Upper lobe of left lung (tissue), 4 donors: Measurements from ENCODE around the gene SLC41A3.

Experiments used
- EP300 ChIP-seq, 4 donors: sonication (generic); formaldehyde crosslinking; IDR thresholded peaks; one replicate each; pipeline ENCODE4 v1.5.1; 2017; ENCODE audit warnings: antibody characterized with exemption in 4 of 4, control low read depth in 2 of 4
- POLR2A ChIP-seq, 4 donors: fragments of 450-650 bp; IDR thresholded peaks; one replicate each; pipeline ENCODE4 v1.5.1; 2016 to 2017; ENCODE audit warnings: antibody characterized with exemption in 4 of 4, mild to moderate bottlenecking in 2 of 4
- TF ChIP-seq, protein P1 (sequence below), 6 experiments: fragments of 450-650 bp in 4 of 6; fragments of 200-600 bp in 2 of 6; sonication (generic) in 2 of 6; IDR thresholded peaks; one replicate each; pipeline ENCODE4 v1.5.1; 2016 to 2019; ENCODE audit warnings: antibody characterized with exemption in 6 of 6

DNA sequence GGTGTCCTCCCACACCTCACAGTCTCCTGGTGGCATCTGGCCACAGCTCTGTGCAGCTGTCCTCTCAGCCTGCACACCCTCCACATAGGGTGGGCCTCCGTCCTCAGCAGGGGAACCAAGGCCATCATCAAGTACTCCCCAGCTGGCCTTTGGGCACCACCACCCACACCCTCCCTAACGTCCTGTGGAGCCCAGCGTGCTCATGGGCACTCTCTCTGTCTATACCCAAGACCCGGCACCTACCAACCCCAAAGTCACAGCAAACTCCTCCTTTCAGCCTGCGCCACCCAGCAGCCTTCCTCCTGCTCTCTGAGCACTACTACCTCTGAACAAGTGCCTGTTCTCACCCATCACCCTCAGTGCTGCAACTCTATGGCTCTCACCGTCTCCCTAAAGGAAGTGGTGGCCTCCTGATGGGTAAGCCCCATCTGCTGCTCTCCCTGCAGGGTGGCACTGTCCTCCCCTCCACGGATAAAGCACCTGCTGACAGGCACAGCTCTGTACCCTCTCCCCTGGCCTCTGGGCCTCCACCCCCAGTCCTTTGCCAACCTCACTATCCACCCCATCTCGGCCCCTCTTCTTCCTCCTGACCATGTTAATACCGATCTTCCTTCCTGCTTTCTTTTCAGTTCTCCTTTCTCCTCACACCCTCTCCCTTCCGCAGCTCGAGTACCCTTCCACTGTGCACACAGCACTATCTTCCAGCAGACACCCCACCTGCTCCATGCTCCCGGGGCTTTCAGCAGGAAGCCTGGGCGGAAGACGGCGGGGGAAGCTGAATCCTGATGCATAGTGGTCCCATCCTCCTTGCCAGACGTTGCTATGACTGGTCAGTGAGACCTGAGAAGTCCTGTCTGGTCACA is 31.5 kb downstream of the SLC41A3 start:
- TF ChIP-seq EP300 (IDR thresholded peaks at IDR 0.05) (no peak), POLR2A (IDR thresholded peaks at IDR 0.05) (no peak)
- TF ChIP-seq, protein P1, sequence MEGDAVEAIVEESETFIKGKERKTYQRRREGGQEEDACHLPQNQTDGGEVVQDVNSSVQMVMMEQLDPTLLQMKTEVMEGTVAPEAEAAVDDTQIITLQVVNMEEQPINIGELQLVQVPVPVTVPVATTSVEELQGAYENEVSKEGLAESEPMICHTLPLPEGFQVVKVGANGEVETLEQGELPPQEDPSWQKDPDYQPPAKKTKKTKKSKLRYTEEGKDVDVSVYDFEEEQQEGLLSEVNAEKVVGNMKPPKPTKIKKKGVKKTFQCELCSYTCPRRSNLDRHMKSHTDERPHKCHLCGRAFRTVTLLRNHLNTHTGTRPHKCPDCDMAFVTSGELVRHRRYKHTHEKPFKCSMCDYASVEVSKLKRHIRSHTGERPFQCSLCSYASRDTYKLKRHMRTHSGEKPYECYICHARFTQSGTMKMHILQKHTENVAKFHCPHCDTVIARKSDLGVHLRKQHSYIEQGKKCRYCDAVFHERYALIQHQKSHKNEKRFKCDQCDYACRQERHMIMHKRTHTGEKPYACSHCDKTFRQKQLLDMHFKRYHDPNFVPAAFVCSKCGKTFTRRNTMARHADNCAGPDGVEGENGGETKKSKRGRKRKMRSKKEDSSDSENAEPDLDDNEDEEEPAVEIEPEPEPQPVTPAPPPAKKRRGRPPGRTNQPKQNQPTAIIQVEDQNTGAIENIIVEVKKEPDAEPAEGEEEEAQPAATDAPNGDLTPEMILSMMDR (IDR thresholded peaks at IDR 0.05): no peak
